ENCODE data around the gene KCNH1. TPM values are rescaled to one million over a fixed set of nuclear protein-coding genes. Genes with fewer than 3 reads are reported as not detected.

The KCNH1 gene
- total RNA-seq, 1 experiment from 2014 or later, result not detected

GRCh38 chr1:210690236-210690635 is 443.7 kb downstream of the KCNH1 start:
- Mint-ChIP-seq H3K4me3 (ENCODE audit: unreplicated experiment) (no peak overlapping the region), H3K27me3 (ENCODE audit: insufficient read depth, unreplicated experiment) (peaks cover 5% of the 10 kb centered on the region), H3K9me3 (ENCODE audit: unreplicated experiment) (no peaks in the 10 kb centered on the region), H3K36me3 (ENCODE audit: insufficient read depth, unreplicated experiment) (no peaks in the 10 kb centered on the region), H3K4me1 (ENCODE audit: low read depth, unreplicated experiment) (no peaks in the 10 kb centered on the region), H3K27ac (ENCODE audit: unreplicated experiment) (no peak overlapping the region)
- intact Hi-C loops (cut with micrococcal nuclease; ENCODE audit: unreplicated experiment), result loop anchor here (10.0 kb wide), 1 partner anchor 105 kb away; no protein-coding TSS in a partner anchor
- Histone ChIP-seq H3K4me1 (no peaks in the 10 kb centered on the region), H3K36me3 (ENCODE audit: control insufficient read depth, insufficient read depth, low read length) (no peaks in the 10 kb centered on the region), H3K9me3 (no peaks in the 10 kb centered on the region), H3K4me3 (ENCODE audit: low read depth, low read length) (no peak overlapping the region), H3K27me3 (replicated peaks; ENCODE audit: control insufficient read depth, insufficient read depth, low read length) (no peaks in the 10 kb centered on the region)
- no peak for TF ChIP-seq CTCF (IDR thresholded peaks at IDR 0.05; ENCODE audit: insufficient read depth in 1 of 2, low read depth in 1 of 2, low read length in 1 of 2, severe bottlenecking in 1 of 2, unreplicated experiment in 1 of 2)
- ChIA-PET POLR2A (no interaction called here), CTCF (no interaction called here)
- no peak for DNase-seq
- BruUV-seq (replicated peaks), result no TSS peak

GRCh38 chr1:210689826-210690225 is 444.1 kb downstream of the KCNH1 start:
- Histone ChIP-seq H3K9me3 (no peaks in the 10 kb centered on the region), H3K36me3 (ENCODE audit: control insufficient read depth, insufficient read depth, low read length) (no peaks in the 10 kb centered on the region), H3K4me3 (ENCODE audit: low read depth, low read length) (no peak overlapping the region), H3K27me3 (replicated peaks; ENCODE audit: control insufficient read depth, insufficient read depth, low read length) (no peaks in the 10 kb centered on the region), H3K4me1 (no peaks in the 10 kb centered on the region)
- CTCF ChIA-PET, result no interaction called here
- POLR2A ChIA-PET, result no interaction called here
- BruUV-seq (replicated peaks), result no TSS peak
- Mint-ChIP-seq H3K4me1 (ENCODE audit: low read depth, unreplicated experiment) (no peaks in the 10 kb centered on the region), H3K9me3 (ENCODE audit: unreplicated experiment) (no peaks in the 10 kb centered on the region), H3K36me3 (ENCODE audit: insufficient read depth, unreplicated experiment) (no peaks in the 10 kb centered on the region), H3K27me3 (ENCODE audit: insufficient read depth, unreplicated experiment) (peaks cover 5% of the 10 kb centered on the region), H3K4me3 (ENCODE audit: unreplicated experiment) (no peak overlapping the region), H3K27ac (ENCODE audit: unreplicated experiment) (no peak overlapping the region)
- intact Hi-C loops (cut with micrococcal nuclease; ENCODE audit: unreplicated experiment), result loop anchor here (10.0 kb wide), 1 partner anchor 105 kb away; no protein-coding TSS in a partner anchor
- TF ChIP-seq CTCF (IDR thresholded peaks at IDR 0.05; ENCODE audit: insufficient read depth in 1 of 2, low read depth in 1 of 2, low read length in 1 of 2, severe bottlenecking in 1 of 2, unreplicated experiment in 1 of 2), result no peak
- DNase-seq, result no peak

- no peaks in the 10 kb centered on the region for H3K4me1 ChIP-seq
- TF ChIP-seq CTCF (IDR thresholded peaks at IDR 0.05; ENCODE audit: insufficient read depth in 1 of 2, low read depth in 1 of 2, low read length in 1 of 2, severe bottlenecking in 1 of 2, unreplicated experiment in 1 of 2), result no peak
- Mint-ChIP-seq H3K27me3 (ENCODE audit: insufficient read depth, unreplicated experiment) (peaks cover 5% of the 10 kb centered on the region), H3K4me3 (ENCODE audit: unreplicated experiment) (no peak overlapping the region), H3K36me3 (ENCODE audit: insufficient read depth, unreplicated experiment) (no peaks in the 10 kb centered on the region), H3K27ac (ENCODE audit: unreplicated experiment) (no peak overlapping the region), H3K4me1 (ENCODE audit: low read depth, unreplicated experiment) (no peaks in the 10 kb centered on the region), H3K9me3 (ENCODE audit: unreplicated experiment) (no peaks in the 10 kb centered on the region)
- H3K9me3 ChIP-seq, result no peaks in the 10 kb centered on the region
- ChIA-PET CTCF (no interaction called here), POLR2A (no interaction called here)
- no peak for DNase-seq
- no peak overlapping the region for H3K4me3 ChIP-seq (ENCODE audit: low read depth, low read length)
- no TSS peak for BruUV-seq (replicated peaks)
- intact Hi-C loops (cut with micrococcal nuclease; ENCODE audit: unreplicated experiment), result no loop called here
- no peaks in the 10 kb centered on the region for H3K27me3 ChIP-seq (replicated peaks; ENCODE audit: control insufficient read depth, insufficient read depth, low read length)
- no peaks in the 10 kb centered on the region for H3K36me3 ChIP-seq (ENCODE audit: control insufficient read depth, insufficient read depth, low read length)
Observed at GRCh38 chr1:210688512-210689234, 445.3 kb downstream of the KCNH1 start.
